HL-60 (cell line): ENCODE results near the gene OVCA2.

Experiments
- POLR2AphosphoS5 ChIP-seq: IDR thresholded peaks from 2 replicates; pipeline ENCODE4 v1.6.1; 2012; ENCODE audit warnings: low read depth
- TF ChIP-seq, protein P1 (sequence below): IDR thresholded peaks from one replicate; pipeline ENCODE4 v1.5.1; 2011; ENCODE audit warnings: low read length, control low read depth, inconsistent platforms; ENCODE audit not compliant: insufficient read depth

DNA sequence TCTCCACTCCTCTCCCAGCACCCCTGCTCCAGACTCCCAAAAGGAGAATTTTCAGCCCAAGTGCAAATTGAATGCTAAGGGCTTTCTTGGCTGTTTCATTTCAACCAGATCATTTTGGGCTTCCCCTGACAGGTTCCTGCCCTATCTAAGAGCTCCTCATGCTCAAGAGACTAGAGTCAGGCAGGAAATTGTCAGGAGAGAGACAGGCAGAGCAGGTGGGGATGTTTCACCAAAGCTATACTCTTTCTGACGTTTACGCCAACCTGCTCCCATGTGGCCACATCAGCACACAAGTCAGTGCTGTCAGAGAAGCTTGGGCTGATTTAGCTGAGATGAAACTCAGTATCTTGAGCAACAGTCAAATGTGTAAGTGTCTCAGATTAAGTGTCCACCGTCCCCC is 44.5 kb downstream of the OVCA2 start:
- TF ChIP-seq, protein P1, sequence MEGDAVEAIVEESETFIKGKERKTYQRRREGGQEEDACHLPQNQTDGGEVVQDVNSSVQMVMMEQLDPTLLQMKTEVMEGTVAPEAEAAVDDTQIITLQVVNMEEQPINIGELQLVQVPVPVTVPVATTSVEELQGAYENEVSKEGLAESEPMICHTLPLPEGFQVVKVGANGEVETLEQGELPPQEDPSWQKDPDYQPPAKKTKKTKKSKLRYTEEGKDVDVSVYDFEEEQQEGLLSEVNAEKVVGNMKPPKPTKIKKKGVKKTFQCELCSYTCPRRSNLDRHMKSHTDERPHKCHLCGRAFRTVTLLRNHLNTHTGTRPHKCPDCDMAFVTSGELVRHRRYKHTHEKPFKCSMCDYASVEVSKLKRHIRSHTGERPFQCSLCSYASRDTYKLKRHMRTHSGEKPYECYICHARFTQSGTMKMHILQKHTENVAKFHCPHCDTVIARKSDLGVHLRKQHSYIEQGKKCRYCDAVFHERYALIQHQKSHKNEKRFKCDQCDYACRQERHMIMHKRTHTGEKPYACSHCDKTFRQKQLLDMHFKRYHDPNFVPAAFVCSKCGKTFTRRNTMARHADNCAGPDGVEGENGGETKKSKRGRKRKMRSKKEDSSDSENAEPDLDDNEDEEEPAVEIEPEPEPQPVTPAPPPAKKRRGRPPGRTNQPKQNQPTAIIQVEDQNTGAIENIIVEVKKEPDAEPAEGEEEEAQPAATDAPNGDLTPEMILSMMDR, result no peak
- TF ChIP-seq POLR2AphosphoS5, result no peak
